NCI-H345 (cell line): ENCODE measurements around the gene RNF220.

Source experiments
- DNase-seq: peaks from one replicate; lab custom pipeline; 2025; lab: John Stamatoyannopoulos, UW

The RNF220 gene

GRCh38 chr1:44405031-44405797 is at the start of gene RNF220:
RNF220 (plus strand) TSS chr1:44405255.
- DNase-seq, result peak; percentile 67

GRCh38 chr1:44355582-44356305 is 49.3 kb upstream of the RNF220 start:
- no peak for DNase-seq

DNA sequence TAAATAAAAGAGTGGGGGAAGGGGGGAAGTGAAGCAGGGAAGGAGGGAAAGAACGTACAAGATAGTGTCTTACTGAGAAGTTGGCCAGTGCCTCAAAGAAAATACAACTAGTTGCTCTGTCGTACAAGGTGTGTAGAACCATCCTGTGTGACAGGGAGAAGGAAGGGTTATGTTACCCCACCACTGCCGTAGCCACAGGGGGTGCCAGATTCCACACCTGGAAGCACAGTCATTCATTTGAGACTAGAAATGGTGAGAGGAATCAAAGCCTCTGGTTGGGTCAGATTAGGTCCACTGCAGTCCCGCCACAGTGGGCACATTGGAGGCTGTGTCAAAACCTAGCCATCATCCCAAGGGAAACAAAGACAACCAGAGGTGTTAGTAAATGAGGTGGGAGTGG is 47.3 kb upstream of the RNF220 start:
- DNase-seq, result no peak

DNA sequence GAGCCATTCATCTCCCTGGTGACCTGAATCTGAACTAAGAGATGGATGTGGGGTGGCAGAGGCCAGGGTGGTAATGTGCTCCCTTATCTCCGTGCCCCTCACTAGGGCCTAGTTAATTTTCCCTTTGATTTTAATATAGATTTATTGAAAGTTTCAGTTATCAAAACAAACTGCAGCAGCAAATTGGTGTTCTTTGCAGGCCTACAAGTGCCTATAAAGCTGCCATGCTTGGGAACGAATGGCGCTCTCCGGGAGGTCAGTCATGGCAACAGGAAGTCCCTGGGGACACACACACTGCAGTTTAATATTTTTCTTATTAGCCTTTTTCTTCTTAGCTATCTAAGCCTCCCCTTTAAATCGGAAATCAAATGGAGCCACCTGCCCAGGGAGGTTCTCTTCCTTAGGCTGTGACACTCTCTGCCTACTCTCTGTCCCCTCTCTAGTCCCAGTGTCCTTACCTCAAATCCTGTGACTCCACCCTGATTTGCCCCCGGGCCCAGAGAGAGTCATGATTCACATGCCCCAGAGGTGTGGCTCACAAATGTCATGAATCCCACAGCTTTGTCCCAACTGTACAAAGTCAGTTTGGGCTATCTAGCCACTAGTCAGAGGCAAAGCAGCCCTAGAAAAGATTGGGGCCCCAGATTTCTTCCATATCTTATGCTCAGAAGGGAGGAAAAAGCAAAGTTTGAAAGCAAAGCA is 45.7 kb upstream of the RNF220 start:
- DNase-seq, result no peak

GRCh38 chr1:44361478-44361877 is 43.6 kb upstream of the RNF220 start:
- no peak for DNase-seq

- DNase-seq, result no peak
Measured at GRCh38 chr1:44366371-44366975, 38.6 kb upstream of the RNF220 start.

DNA sequence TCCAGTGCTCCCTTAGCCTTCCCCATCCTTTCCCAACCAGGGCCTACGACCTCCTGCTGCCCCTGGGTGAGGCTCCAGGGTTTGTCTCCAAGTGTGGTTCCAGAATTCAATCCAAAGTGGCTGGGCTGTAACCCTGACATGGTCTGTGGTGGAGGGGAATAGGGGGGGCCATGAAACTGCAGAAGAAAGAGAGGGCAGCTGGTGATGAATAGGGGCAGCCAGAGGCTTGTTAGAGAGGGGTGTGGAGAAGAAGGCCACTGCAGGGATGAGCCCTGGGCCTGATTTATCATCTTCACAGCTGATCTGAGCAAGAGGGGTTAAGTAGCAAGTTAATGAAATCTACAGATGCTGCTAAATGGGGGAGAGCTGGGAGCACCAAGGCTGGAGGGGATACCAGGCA is 37.1 kb upstream of the RNF220 start:
- no peak for DNase-seq

GRCh38 chr1:44368471-44369151 is 36.4 kb upstream of the RNF220 start:
- DNase-seq, result no peak

- no peak for DNase-seq
Measured at GRCh38 chr1:44371206-44371605, 33.8 kb upstream of the RNF220 start.

- DNase-seq, result no peak
Measured at GRCh38 chr1:44375547-44375946, 29.5 kb upstream of the RNF220 start.

DNA sequence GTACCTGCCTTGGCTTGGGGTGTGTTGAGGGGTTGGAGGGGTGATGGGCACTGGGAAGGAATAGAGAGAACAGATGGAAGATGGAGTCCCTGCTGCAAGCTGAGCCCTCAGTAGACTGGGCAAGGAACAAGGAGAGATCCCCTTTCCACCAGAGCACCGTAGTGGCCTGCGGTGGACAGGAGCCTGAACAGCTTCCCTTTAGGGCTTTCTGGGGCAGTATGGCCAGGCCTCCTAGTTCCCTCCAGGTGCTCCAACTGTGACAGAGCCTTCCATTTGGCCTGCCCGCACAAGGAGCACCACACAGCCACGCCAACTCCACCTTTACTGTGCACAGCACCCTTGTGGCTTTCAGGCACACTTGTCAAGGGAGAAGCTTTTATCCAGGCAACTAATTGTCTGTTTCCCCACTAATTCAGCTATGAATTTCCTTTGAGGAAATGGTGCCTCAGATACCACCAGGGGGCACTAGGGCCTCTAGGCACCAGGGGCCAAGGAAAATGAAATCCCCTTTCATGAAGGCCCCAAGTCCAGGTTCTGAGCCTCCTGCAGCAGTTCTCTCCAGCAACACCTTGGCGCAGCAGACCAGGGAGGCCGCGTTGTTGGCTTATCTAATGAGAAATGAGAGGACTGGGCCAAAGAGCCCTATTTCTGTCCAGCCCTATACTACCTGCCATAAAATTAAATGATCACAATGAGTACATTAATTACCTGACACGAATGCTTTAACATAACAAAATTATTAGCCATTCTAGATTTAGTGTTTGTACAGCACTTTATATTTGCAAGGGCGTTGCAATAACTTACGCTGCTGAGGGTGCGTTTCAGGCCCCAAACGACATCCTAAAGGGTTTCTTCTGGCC is 26.9 kb upstream of the RNF220 start:
- peak; percentile 24 for DNase-seq

GRCh38 chr1:44380666-44381177 is 24.3 kb upstream of the RNF220 start:
- DNase-seq, result no peak

- DNase-seq, result no peak
Measured at GRCh38 chr1:44388551-44388950, 16.5 kb upstream of the RNF220 start.

GRCh38 chr1:44389437-44389836 is 15.6 kb upstream of the RNF220 start:
- DNase-seq, result no peak

DNA sequence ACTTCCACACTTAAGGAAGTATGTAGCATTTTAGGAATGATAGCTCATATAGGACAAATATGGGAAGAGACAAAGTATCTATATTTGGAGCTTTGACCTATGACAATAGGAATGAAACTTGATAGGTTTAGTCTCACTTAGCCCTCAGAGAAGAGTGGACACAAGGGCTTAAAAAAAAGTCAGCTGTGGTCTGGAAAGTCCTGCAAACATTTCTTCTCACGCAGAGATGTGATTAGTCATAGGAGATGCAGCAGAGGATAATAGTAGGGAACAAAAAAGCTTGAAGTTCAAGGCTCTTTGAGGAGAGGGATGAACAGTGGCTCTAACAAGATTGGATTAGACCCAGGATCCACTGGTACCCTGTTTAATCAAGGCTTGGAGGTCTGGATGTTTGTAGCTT is 14.8 kb upstream of the RNF220 start:
- no peak for DNase-seq

GRCh38 chr1:44401256-44402228 is 3.5 kb upstream of the RNF220 start:
- DNase-seq, result no peak

DNA sequence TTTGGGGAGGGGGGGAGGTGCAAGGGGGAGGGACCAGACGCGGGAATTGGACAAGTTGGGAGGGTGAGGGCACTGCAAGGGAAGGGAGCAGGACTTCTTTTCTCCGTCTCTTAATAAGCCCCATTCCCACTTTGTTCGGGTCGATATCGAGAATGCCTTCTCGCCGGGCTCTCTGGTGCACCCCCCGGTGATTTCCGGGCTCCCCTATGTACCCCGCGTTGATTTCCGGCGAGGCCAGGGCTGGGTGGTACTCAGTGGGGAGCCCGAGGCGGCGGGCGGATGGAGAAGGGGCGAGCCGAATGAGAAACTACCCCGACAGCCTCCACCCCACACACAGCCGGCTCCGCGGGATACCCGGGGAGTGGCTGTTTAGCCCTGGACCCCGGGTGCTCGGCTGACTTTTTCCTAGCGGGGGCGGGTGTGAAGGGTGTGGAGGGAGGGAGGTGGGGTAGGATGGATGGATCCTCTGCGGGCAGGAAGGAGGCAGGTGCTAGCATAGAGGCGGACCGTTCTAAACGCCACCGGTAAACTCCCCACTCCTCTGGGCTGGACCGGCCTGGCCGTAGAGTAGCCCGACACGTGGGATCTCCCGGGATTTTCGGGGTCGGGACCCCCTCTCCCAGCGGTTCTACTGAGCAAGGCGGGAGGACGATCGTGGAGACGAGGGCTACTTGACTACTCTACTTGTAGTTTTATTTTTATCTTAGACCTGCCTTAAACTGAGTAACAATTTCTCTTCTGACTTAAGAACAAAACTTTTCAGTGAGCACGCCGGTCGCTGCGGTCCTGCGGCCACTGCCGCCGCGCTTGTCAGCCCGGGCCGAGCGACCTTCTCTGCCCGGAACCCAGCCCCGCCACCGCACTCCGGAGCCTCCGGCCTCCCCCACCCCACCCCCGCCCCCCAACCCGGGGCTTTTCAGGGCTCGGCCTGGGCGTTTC is 1.0 kb downstream of the RNF220 start:
- peak; percentile 17 for DNase-seq

DNA sequence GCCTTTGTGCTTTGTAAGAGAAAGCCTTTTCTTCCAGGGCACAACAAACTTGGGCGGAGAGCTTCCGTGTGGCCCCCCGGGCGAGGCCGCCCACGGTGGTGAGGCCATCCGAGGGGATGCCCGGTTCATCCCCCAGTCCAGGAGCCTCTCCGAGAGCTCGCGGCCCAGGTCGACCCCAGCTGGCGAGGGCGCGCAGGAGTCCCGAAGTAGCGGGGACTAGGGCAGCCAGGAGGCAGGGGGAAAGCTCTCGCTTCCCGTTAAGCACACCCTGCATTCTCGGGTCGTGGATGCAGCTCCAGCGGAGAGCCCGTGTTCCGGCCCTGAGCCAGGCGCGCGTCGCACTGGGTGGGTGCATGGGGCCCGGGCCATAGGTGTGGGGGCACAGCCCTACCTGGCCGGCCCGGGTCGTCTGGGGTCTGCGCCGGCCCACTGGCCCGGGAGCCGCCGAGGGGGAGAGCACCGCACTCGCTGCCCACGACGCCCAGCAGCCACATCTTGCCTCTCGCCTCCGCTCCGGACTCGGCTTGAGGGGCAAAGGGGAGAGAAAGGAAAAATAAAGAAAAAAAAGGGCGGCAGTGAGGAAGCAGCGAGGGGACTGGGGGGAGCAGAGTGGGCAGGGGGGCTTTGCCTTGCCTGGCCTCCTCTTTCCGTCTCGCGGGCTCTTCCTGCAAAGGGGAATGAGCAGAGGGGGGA is 1.8 kb downstream of the RNF220 start:
- DNase-seq, result peak; percentile 16
